ENCODE measurements around the gene TNNT2. TPM values are rescaled to one million over a fixed set of nuclear protein-coding genes. Genes with fewer than 3 reads are reported as not detected.

TNNT2 gene
- total RNA-seq, 1 donor from 2014 or later, result 13.2 TPM

GRCh38 chr1:201356236-201356635 lies 21.2 kb downstream of the TNNT2 start:
- H3K4me3 Mint-ChIP-seq, result no peak overlapping the region
- Histone ChIP-seq H3K9ac (no peak overlapping the region), H3K9me3 (ENCODE audit: low read depth) (no peaks in the 10 kb centered on the region), H3K4me2 (no peak overlapping the region), H3K27ac (no peak overlapping the region), H3K4me3 (no peak overlapping the region), H4K20me1 (ENCODE audit: low read depth) (no peaks in the 10 kb centered on the region), H2AFZ (replicated peaks) (no peak overlapping the region), H3K36me3 (no peaks in the 10 kb centered on the region), H3F3A (ENCODE audit: low read depth) (no peaks in the 10 kb centered on the region), H3K79me2 (ENCODE audit: low read depth) (no peaks in the 10 kb centered on the region), H3K27me3 (no peaks in the 10 kb centered on the region), H3K4me1 (no peaks in the 10 kb centered on the region)
- H3K4me1 Mint-ChIP-seq, result peaks cover 8% of the 10 kb centered on the region
- H3K27me3 Mint-ChIP-seq (ENCODE audit: insufficient read depth, low read depth), result peaks cover 13% of the 10 kb centered on the region
- H3K36me3 Mint-ChIP-seq, result no peaks in the 10 kb centered on the region
- H3K9me3 Mint-ChIP-seq, result no peaks in the 10 kb centered on the region
- no peak overlapping the region for H3K27ac Mint-ChIP-seq
- no peak for DNase-seq (ENCODE audit: low spot score)
- no peak for TF ChIP-seq EZH2 (IDR thresholded peaks at IDR 0.05)
- TF ChIP-seq, protein P1, sequence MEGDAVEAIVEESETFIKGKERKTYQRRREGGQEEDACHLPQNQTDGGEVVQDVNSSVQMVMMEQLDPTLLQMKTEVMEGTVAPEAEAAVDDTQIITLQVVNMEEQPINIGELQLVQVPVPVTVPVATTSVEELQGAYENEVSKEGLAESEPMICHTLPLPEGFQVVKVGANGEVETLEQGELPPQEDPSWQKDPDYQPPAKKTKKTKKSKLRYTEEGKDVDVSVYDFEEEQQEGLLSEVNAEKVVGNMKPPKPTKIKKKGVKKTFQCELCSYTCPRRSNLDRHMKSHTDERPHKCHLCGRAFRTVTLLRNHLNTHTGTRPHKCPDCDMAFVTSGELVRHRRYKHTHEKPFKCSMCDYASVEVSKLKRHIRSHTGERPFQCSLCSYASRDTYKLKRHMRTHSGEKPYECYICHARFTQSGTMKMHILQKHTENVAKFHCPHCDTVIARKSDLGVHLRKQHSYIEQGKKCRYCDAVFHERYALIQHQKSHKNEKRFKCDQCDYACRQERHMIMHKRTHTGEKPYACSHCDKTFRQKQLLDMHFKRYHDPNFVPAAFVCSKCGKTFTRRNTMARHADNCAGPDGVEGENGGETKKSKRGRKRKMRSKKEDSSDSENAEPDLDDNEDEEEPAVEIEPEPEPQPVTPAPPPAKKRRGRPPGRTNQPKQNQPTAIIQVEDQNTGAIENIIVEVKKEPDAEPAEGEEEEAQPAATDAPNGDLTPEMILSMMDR (IDR thresholded peaks at IDR 0.05), result no peak
- no peak for TF ChIP-seq EZH2phosphoT487 (IDR thresholded peaks at IDR 0.05)

GRCh38 chr1:201355471-201355870 lies 22.0 kb downstream of the TNNT2 start:
- H3K36me3 Mint-ChIP-seq, result no peaks in the 10 kb centered on the region
- Histone ChIP-seq H3K36me3 (no peaks in the 10 kb centered on the region), H3K4me1 (no peaks in the 10 kb centered on the region), H4K20me1 (ENCODE audit: low read depth) (no peaks in the 10 kb centered on the region), H3F3A (ENCODE audit: low read depth) (no peaks in the 10 kb centered on the region), H3K9ac (no peak overlapping the region), H3K27me3 (no peaks in the 10 kb centered on the region), H3K79me2 (ENCODE audit: low read depth) (no peaks in the 10 kb centered on the region), H3K27ac (no peak overlapping the region), H3K9me3 (ENCODE audit: low read depth) (no peaks in the 10 kb centered on the region), H3K4me2 (no peak overlapping the region), H3K4me3 (no peak overlapping the region), H2AFZ (replicated peaks) (no peak overlapping the region)
- TF ChIP-seq EZH2 (IDR thresholded peaks at IDR 0.05), result no peak
- TF ChIP-seq EZH2phosphoT487 (IDR thresholded peaks at IDR 0.05), result no peak
- TF ChIP-seq, protein P1 (IDR thresholded peaks at IDR 0.05), result no peak
- H3K9me3 Mint-ChIP-seq, result no peaks in the 10 kb centered on the region
- peaks cover 12% of the 10 kb centered on the region for H3K4me1 Mint-ChIP-seq
- no peak overlapping the region for H3K4me3 Mint-ChIP-seq
- H3K27ac Mint-ChIP-seq, result no peak overlapping the region
- H3K27me3 Mint-ChIP-seq (ENCODE audit: insufficient read depth, low read depth), result peaks cover 13% of the 10 kb centered on the region
- DNase-seq (ENCODE audit: low spot score), result no peak

- Histone ChIP-seq H3K9ac (no peak overlapping the region), H3F3A (ENCODE audit: low read depth) (no peaks in the 10 kb centered on the region), H3K4me3 (no peak overlapping the region), H3K4me2 (no peak overlapping the region), H2AFZ (replicated peaks) (no peak overlapping the region), H4K20me1 (ENCODE audit: low read depth) (no peaks in the 10 kb centered on the region), H3K27ac (no peak overlapping the region), H3K27me3 (no peaks in the 10 kb centered on the region), H3K36me3 (no peaks in the 10 kb centered on the region), H3K4me1 (no peaks in the 10 kb centered on the region), H3K9me3 (ENCODE audit: low read depth) (no peaks in the 10 kb centered on the region), H3K79me2 (ENCODE audit: low read depth) (no peaks in the 10 kb centered on the region)
- no peaks in the 10 kb centered on the region for H3K36me3 Mint-ChIP-seq
- H3K4me1 Mint-ChIP-seq, result peaks cover 12% of the 10 kb centered on the region
- H3K27me3 Mint-ChIP-seq (ENCODE audit: insufficient read depth, low read depth), result peaks cover 13% of the 10 kb centered on the region
- TF ChIP-seq EZH2 (IDR thresholded peaks at IDR 0.05), result no peak
- TF ChIP-seq, protein P1 (IDR thresholded peaks at IDR 0.05), result no peak
- TF ChIP-seq EZH2phosphoT487 (IDR thresholded peaks at IDR 0.05), result no peak
- H3K4me3 Mint-ChIP-seq, result no peak overlapping the region
- H3K9me3 Mint-ChIP-seq, result no peaks in the 10 kb centered on the region
- no peak overlapping the region for H3K27ac Mint-ChIP-seq
- no peak for DNase-seq (ENCODE audit: low spot score)
Measured at GRCh38 chr1:201354901-201355295, 22.6 kb downstream of the TNNT2 start.

All from neural progenitor cell (in vitro differentiated cells).